ENCODE results near the gene ENDOU.

ENDOU gene

GRCh38 chr12:47747126-47747525, 21.8 kb upstream of the ENDOU start:
- Mint-ChIP-seq H3K27ac (no peak overlapping the region), H3K36me3 (ENCODE audit: low read depth) (peaks cover 16% of the 10 kb centered on the region), H3K9me3 (no peaks in the 10 kb centered on the region), H3K4me1 (peaks cover 17% of the 10 kb centered on the region), H3K27me3 (ENCODE audit: low read depth) (peaks cover 15% of the 10 kb centered on the region), H3K4me3 (no peak overlapping the region)
- no peak for TF ChIP-seq CTCF (IDR thresholded peaks at IDR 0.05; ENCODE audit: unreplicated experiment in 3 of 3)

DNA sequence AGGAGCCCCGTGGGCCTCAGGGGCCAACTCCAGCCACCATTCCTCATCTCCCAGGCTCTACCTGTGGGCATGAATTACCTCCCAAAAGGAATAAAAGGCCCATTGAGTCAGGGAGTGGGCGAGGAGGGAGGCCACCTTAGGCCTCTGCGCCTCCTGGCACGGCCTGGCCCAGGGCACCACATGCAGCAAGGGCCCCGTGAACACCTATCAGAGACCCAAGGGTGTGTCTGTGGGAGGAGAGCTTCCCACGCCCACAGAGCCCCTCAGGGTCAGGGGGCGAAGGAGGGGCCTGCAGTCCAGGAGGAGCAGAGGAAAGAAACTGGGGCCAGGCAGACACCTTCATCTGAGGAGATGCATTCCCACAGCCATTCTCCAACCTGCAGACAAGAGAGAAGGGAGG, 21.2 kb upstream of the ENDOU start:
- Mint-ChIP-seq H3K27me3 (ENCODE audit: low read depth) (peaks cover 15% of the 10 kb centered on the region), H3K9me3 (no peaks in the 10 kb centered on the region), H3K27ac (no peak overlapping the region), H3K4me3 (no peak overlapping the region), H3K36me3 (ENCODE audit: low read depth) (peaks cover 16% of the 10 kb centered on the region), H3K4me1 (peaks cover 18% of the 10 kb centered on the region)
- no peak for TF ChIP-seq CTCF (IDR thresholded peaks at IDR 0.05; ENCODE audit: unreplicated experiment in 3 of 3)

DNA sequence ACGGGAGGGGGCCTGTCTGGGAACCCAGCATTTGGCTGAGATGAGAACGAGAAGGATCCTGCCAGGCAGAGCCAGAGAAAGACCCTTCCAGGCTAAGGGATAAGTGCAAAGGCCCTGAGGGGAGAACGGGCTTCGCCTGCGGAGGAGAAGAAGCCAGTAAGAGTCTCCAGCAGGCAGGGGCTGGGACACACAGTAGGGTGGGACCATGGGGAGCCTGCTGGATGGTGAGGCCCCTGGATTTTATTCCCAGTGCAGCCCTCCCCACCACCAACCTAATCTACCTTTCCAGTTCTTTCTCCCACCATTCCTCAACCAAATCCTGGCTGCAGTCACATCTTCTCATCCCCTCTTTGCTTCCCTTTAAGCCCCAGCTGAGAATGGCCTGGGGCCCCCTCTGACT, 20.8 kb upstream of the ENDOU start:
- peaks cover 23% of the 10 kb centered on the region for H3K4me1 Mint-ChIP-seq
- H3K27ac Mint-ChIP-seq, result peak overlapping the region in 2 of 3 experiments; percentile 19 to 76
- peaks cover 15% of the 10 kb centered on the region for H3K27me3 Mint-ChIP-seq (ENCODE audit: low read depth)
- no peak overlapping the region for H3K4me3 Mint-ChIP-seq
- H3K9me3 Mint-ChIP-seq, result no peaks in the 10 kb centered on the region
- H3K36me3 Mint-ChIP-seq (ENCODE audit: low read depth), result peaks cover 16% of the 10 kb centered on the region
- no peak for TF ChIP-seq CTCF (IDR thresholded peaks at IDR 0.05; ENCODE audit: unreplicated experiment in 3 of 3)

- Mint-ChIP-seq H3K4me1 (peaks cover 24% of the 10 kb centered on the region), H3K36me3 (ENCODE audit: low read depth) (peaks cover 16% of the 10 kb centered on the region), H3K9me3 (no peaks in the 10 kb centered on the region), H3K4me3 (no peak overlapping the region), H3K27ac (peak overlapping the region in 2 of 3 experiments; percentile 19 to 76), H3K27me3 (ENCODE audit: low read depth) (peaks cover 15% of the 10 kb centered on the region)
- no peak for TF ChIP-seq CTCF (IDR thresholded peaks at IDR 0.05; ENCODE audit: unreplicated experiment in 3 of 3)
Observed at GRCh38 chr12:47745485-47746041, 20.3 kb upstream of the ENDOU start.

DNA sequence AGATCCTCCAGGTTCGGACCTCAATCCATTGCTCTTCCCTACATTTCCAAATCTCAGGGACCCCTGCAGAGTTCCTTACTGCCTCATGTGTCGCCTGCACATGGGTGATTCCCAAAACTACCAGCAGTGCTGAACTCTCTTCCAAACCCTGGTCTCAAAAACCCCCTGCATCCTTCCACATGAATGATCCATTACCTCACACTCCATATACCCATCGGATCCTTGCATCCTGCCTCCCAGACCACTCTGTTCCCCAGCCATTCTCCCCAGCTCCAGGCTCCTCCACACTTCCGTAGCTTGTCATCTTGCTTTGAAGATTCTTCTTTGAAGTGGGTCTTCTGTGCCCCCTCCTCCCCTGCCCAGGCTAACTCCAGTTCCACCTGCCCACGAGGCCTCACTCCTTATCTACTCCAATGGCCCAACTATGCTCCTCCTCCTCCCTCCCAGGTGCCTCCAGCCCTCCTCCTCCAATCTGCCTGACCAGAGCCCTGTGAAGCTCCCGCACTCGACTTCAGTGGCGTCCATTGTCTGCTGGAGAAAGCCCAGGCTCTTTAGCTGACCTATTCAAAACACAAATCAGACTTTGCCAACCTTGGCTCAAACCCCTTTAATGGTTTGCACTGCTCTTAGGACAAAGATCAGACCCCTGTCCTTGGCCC, 19.6 kb upstream of the ENDOU start:
- no peak overlapping the region for H3K4me3 Mint-ChIP-seq
- peaks cover 14% of the 10 kb centered on the region for H3K36me3 Mint-ChIP-seq (ENCODE audit: low read depth)
- TF ChIP-seq CTCF (IDR thresholded peaks at IDR 0.05; ENCODE audit: unreplicated experiment in 3 of 3), result no peak
- peaks cover 15% of the 10 kb centered on the region for H3K27me3 Mint-ChIP-seq (ENCODE audit: low read depth)
- peak overlapping the region in 2 of 3 experiments; percentile 19 to 76 for H3K27ac Mint-ChIP-seq
- peaks cover 28% of the 10 kb centered on the region for H3K4me1 Mint-ChIP-seq
- no peaks in the 10 kb centered on the region for H3K9me3 Mint-ChIP-seq
